ENCODE data around the gene CCND2.
A peak's percentile ranks its signal among the peaks of the same experiment; 100 is the strongest.

Gene CCND2

GRCh38 chr12:4308334-4308950 is 34.9 kb downstream of the CCND2 start:
- no peak overlapping the region for H3K9ac ChIP-seq (ENCODE audit: low read length)
- H3K27ac ChIP-seq (ENCODE audit: low read depth, low read length) = peak overlapping the region; percentile 38
- H3K4me1 ChIP-seq (ENCODE audit: control insufficient read depth, insufficient read depth, low read length) = peaks cover 17% of the 10 kb centered on the region
- H3K36me3 ChIP-seq (ENCODE audit: control insufficient read depth, insufficient read depth, low read length) = peaks cover 3% of the 10 kb centered on the region
- H3K4me3 ChIP-seq (ENCODE audit: low read length) = peak overlapping the region; percentile 14
- no peaks in the 10 kb centered on the region for H3K27me3 ChIP-seq (ENCODE audit: control insufficient read depth, insufficient read depth, low read length)

GRCh38 chr12:4311776-4312175 is 38.2 kb downstream of the CCND2 start:
- H3K4me3 ChIP-seq (ENCODE audit: low read length) = no peak overlapping the region
- H3K9ac ChIP-seq (ENCODE audit: low read length) = no peak overlapping the region
- no peak overlapping the region for H3K27ac ChIP-seq (ENCODE audit: low read depth, low read length)
- peaks cover 5% of the 10 kb centered on the region for H3K4me1 ChIP-seq (ENCODE audit: control insufficient read depth, insufficient read depth, low read length)
- H3K36me3 ChIP-seq (ENCODE audit: control insufficient read depth, insufficient read depth, low read length) = no peaks in the 10 kb centered on the region
- H3K27me3 ChIP-seq (ENCODE audit: control insufficient read depth, insufficient read depth, low read length) = no peaks in the 10 kb centered on the region

- H3K9ac ChIP-seq (ENCODE audit: low read length) = no peak overlapping the region
- no peaks in the 10 kb centered on the region for H3K36me3 ChIP-seq (ENCODE audit: control insufficient read depth, insufficient read depth, low read length)
- H3K27me3 ChIP-seq (ENCODE audit: control insufficient read depth, insufficient read depth, low read length) = no peaks in the 10 kb centered on the region
- H3K4me1 ChIP-seq (ENCODE audit: control insufficient read depth, insufficient read depth, low read length) = peaks cover 5% of the 10 kb centered on the region
- H3K4me3 ChIP-seq (ENCODE audit: low read length) = no peak overlapping the region
- no peak overlapping the region for H3K27ac ChIP-seq (ENCODE audit: low read depth, low read length)
Measured at GRCh38 chr12:4312251-4312650, 38.7 kb downstream of the CCND2 start.

- Histone ChIP-seq H3K27ac (ENCODE audit: low read depth, low read length) (peak overlapping the region; percentile 95), H3K4me1 (ENCODE audit: control insufficient read depth, insufficient read depth, low read length) (peaks cover 6% of the 10 kb centered on the region), H3K27me3 (ENCODE audit: control insufficient read depth, insufficient read depth, low read length) (no peaks in the 10 kb centered on the region), H3K4me3 (ENCODE audit: low read length) (peak overlapping the region; percentile 93), H3K9ac (ENCODE audit: low read length) (peak overlapping the region; percentile 77), H3K36me3 (ENCODE audit: control insufficient read depth, insufficient read depth, low read length) (no peaks in the 10 kb centered on the region)
Measured at GRCh38 chr12:4320497-4320852, 46.9 kb downstream of the CCND2 start.

- no peaks in the 10 kb centered on the region for H3K36me3 ChIP-seq (ENCODE audit: control insufficient read depth, insufficient read depth, low read length)
- H3K9ac ChIP-seq (ENCODE audit: low read length) = peak within 1 kb of the TSS; percentile 77
- no peaks in the 10 kb centered on the region for H3K27me3 ChIP-seq (ENCODE audit: control insufficient read depth, insufficient read depth, low read length)
- peaks cover 6% of the 10 kb centered on the region for H3K4me1 ChIP-seq (ENCODE audit: control insufficient read depth, insufficient read depth, low read length)
- peak within 1 kb of the TSS; percentile 93 for H3K4me3 ChIP-seq (ENCODE audit: low read length)
- H3K27ac ChIP-seq (ENCODE audit: low read depth, low read length) = peak within 1 kb of the TSS; percentile 95
Measured at GRCh38 chr12:4320853-4321701, 47.5 kb downstream of the CCND2 start, which contains the start of gene TIGAR. TIGAR (plus strand) TSS chr12:4321213; CDS start chr12:4321272, 59 bp downstream.

- Histone ChIP-seq H3K9ac (ENCODE audit: low read length) (no peak overlapping the region), H3K4me3 (ENCODE audit: low read length) (no peak overlapping the region), H3K36me3 (ENCODE audit: control insufficient read depth, insufficient read depth, low read length) (no peaks in the 10 kb centered on the region), H3K4me1 (ENCODE audit: control insufficient read depth, insufficient read depth, low read length) (peaks cover 8% of the 10 kb centered on the region), H3K27ac (ENCODE audit: low read depth, low read length) (no peak overlapping the region), H3K27me3 (ENCODE audit: control insufficient read depth, insufficient read depth, low read length) (no peaks in the 10 kb centered on the region)
Measured at GRCh38 chr12:4322726-4323125, 49.2 kb downstream of the CCND2 start.

All from rectal smooth muscle tissue (tissue), 1 donor.